H9 (cell line): ENCODE measurements around the gene TNFRSF18. TPM values are rescaled to one million over a fixed set of nuclear protein-coding genes. Genes with fewer than 3 reads are reported as not detected.

Experiments
- DNase-seq: peaks from one replicate; pipeline ENCODE4 v3.0.0-alpha.2; 2017
- H2AFZ ChIP-seq: one replicate; pipeline ENCODE4 v1.6.1; 2013; ENCODE audit warnings: mild to moderate bottlenecking, low read length, control low read depth, moderate library complexity
- H2AK5ac ChIP-seq: 2 replicates; pipeline ENCODE4 v1.6.1; 2013; ENCODE audit warnings: low read length, control low read depth, mixed read lengths; ENCODE audit not compliant: insufficient read length
- H2BK120ac ChIP-seq: one replicate; pipeline ENCODE4 v1.6.1; 2013; ENCODE audit warnings: low read depth, mild to moderate bottlenecking, low read length, control low read depth, inconsistent platforms; ENCODE audit not compliant: poor library complexity, severe bottlenecking
- H2BK12ac ChIP-seq: 2 replicates; pipeline ENCODE4 v1.6.1; 2013; ENCODE audit warnings: low read length, control low read depth, mixed read lengths, low read depth; ENCODE audit not compliant: insufficient read length
- H2BK15ac ChIP-seq: 2 replicates; pipeline ENCODE4 v1.6.1; 2013; ENCODE audit warnings: low read depth, low read length, control low read depth
- H2BK20ac ChIP-seq: one replicate; pipeline ENCODE4 v1.6.1; 2013; ENCODE audit warnings: low read depth, mild to moderate bottlenecking, low read length, control low read depth, inconsistent platforms; ENCODE audit not compliant: poor library complexity, severe bottlenecking
- H2BK5ac ChIP-seq: 2 replicates; pipeline ENCODE4 v1.6.1; 2013; ENCODE audit warnings: low read length, control low read depth, mixed read lengths; ENCODE audit not compliant: insufficient read length
- H3K14ac ChIP-seq: 2 replicates; pipeline ENCODE4 v1.6.1; 2013; ENCODE audit warnings: low read length, control low read depth; ENCODE audit not compliant: insufficient read depth
- H3K18ac ChIP-seq: 2 replicates; pipeline ENCODE4 v1.6.1; 2013; ENCODE audit warnings: low read depth, mild to moderate bottlenecking, mixed read lengths, low read length, control low read depth; ENCODE audit not compliant: insufficient read length
- H3K23ac ChIP-seq: 2 replicates; pipeline ENCODE4 v1.6.1; 2013; ENCODE audit warnings: low read length, control low read depth, mixed read lengths, low read depth; ENCODE audit not compliant: insufficient read length
- H3K23me2 ChIP-seq: 2 replicates; pipeline ENCODE4 v1.6.1; 2013; ENCODE audit warnings: low read depth, mild to moderate bottlenecking, mixed read lengths, low read length, control low read depth; ENCODE audit not compliant: insufficient read length, poor library complexity, severe bottlenecking
- H3K27ac ChIP-seq: 2 replicates; pipeline ENCODE4 v1.5.1; 2013; ENCODE audit warnings: low read length, control low read depth, mixed read lengths, low read depth; ENCODE audit not compliant: insufficient read length
- H3K27me3 ChIP-seq: 2 replicates; pipeline ENCODE4 v1.6.1; 2013; ENCODE audit warnings: low read length, control low read depth, inconsistent platforms; ENCODE audit not compliant: insufficient read depth
- H3K4ac ChIP-seq: 2 replicates; pipeline ENCODE4 v1.6.1; 2013; ENCODE audit warnings: low read depth, mild to moderate bottlenecking, control low read depth, inconsistent platforms, low read length, moderate library complexity
- H3K4me1 ChIP-seq: 2 replicates; pipeline ENCODE4 v1.6.1; 2013; ENCODE audit warnings: low read length, control low read depth, inconsistent platforms; ENCODE audit not compliant: insufficient read depth
- H3K4me2 ChIP-seq: 2 replicates; pipeline ENCODE4 v1.6.1; 2013; ENCODE audit warnings: low read length, control low read depth, mixed read lengths; ENCODE audit not compliant: insufficient read length, insufficient read depth
- H3K56ac ChIP-seq: 2 replicates; pipeline ENCODE4 v1.6.1; 2013; ENCODE audit warnings: low read depth, mild to moderate bottlenecking, mixed read lengths, low read length, control low read depth; ENCODE audit not compliant: insufficient read length
- H3K79me1 ChIP-seq: 2 replicates; pipeline ENCODE4 v1.6.1; 2013; ENCODE audit warnings: low read depth, mild to moderate bottlenecking, moderate library complexity, low read length, control low read depth, inconsistent platforms; ENCODE audit not compliant: insufficient read depth, poor library complexity, severe bottlenecking
- H3K79me2 ChIP-seq: 2 replicates; pipeline ENCODE4 v1.6.1; 2013; ENCODE audit warnings: low read length, control low read depth, inconsistent platforms; ENCODE audit not compliant: insufficient read depth
- H3K9ac ChIP-seq: 2 replicates; pipeline ENCODE4 v1.6.1; 2013; ENCODE audit warnings: low read length, control low read depth, mixed read lengths; ENCODE audit not compliant: insufficient read length; ENCODE audit errors: extremely low read depth
- H3K9me3 ChIP-seq: one replicate; pipeline ENCODE4 v1.6.1; 2013; ENCODE audit warnings: low read depth, low read length, inconsistent platforms; ENCODE audit not compliant: control insufficient read depth
- H3T11ph ChIP-seq: one replicate; pipeline ENCODE4 v1.6.1; 2013; ENCODE audit warnings: mild to moderate bottlenecking, low read length, control low read depth, inconsistent platforms
- H4K20me1 ChIP-seq: one replicate; pipeline ENCODE4 v1.6.1; 2013; ENCODE audit not compliant: control insufficient read depth, insufficient read length, insufficient read depth
- H4K5ac ChIP-seq: 2 replicates; pipeline ENCODE4 v1.6.1; 2013; ENCODE audit warnings: low read depth, mild to moderate bottlenecking, mixed read lengths, low read length, control low read depth; ENCODE audit not compliant: insufficient read length
- H4K8ac ChIP-seq: replicated peaks from 2 replicates; pipeline ENCODE4 v1.6.1; 2013; ENCODE audit warnings: low read length, control low read depth, mixed read lengths, low read depth; ENCODE audit not compliant: insufficient read length
- H4K91ac ChIP-seq: 2 replicates; pipeline ENCODE4 v1.6.1; 2013; ENCODE audit warnings: low read depth, mild to moderate bottlenecking, moderate library complexity, mixed read lengths, low read length, control low read depth; ENCODE audit not compliant: insufficient read length
- H3K27ac Mint-ChIP-seq, 3 experiments: 2 replicates in 2 of 3; 3 replicates in 1 of 3; pipeline ENCODE4 v1.8.0; 2020 to 2021; ENCODE audit warnings: mixed read lengths in 3 of 3, mild to moderate bottlenecking in 1 of 3, moderate library complexity in 1 of 3
- H3K27me3 Mint-ChIP-seq: 2 replicates; pipeline ENCODE4 v1.8.0; 2021; ENCODE audit warnings: low read depth, mild to moderate bottlenecking, moderate library complexity, mixed read lengths
- H3K36me3 Mint-ChIP-seq, 3 experiments: 2 replicates in 2 of 3; 3 replicates in 1 of 3; pipeline ENCODE4 v1.8.0; 2020 to 2021; ENCODE audit warnings: low read depth in 3 of 3, mixed read lengths in 3 of 3; ENCODE audit not compliant: insufficient read depth in 1 of 3
- H3K4me1 Mint-ChIP-seq, 2 experiments: 2 replicates each; pipeline ENCODE4 v1.8.0; 2020; ENCODE audit warnings: mixed read lengths in 2 of 2
- H3K4me3 Mint-ChIP-seq, 2 experiments: 2 replicates in 1 of 2; 3 replicates in 1 of 2; pipeline ENCODE4 v1.8.0; 2020 to 2021; ENCODE audit warnings: mild to moderate bottlenecking in 2 of 2, mixed read lengths in 2 of 2, moderate library complexity in 1 of 2
- H3K9me3 Mint-ChIP-seq, 2 experiments: 2 replicates in 1 of 2; 3 replicates in 1 of 2; pipeline ENCODE4 v1.8.0; 2020; ENCODE audit warnings: mild to moderate bottlenecking in 2 of 2, mixed read lengths in 2 of 2, moderate library complexity in 1 of 2
- CTCF ChIP-seq: fragments of 200-600 bp; sonication (generic); conservative IDR thresholded peaks from 3 replicates; pipeline ENCODE4 v1.8.0; 2021; ENCODE audit warnings: antibody characterized with exemption, mild to moderate bottlenecking
- WGBS: extraction: QIAGEN DNeasy Blood & Tissue Kit; methylation state at CpG from one replicate; pipeline ENCODE4 v1.1.7; 2013; ENCODE audit warnings: missing lambda C conversion rate, low lambda C conversion rate, mixed read lengths; ENCODE audit not compliant: insufficient read length; ENCODE audit errors: extremely low coverage; 5-methylcytosine and 5-hydroxymethylcytosine counted together
- total RNA-seq: library from RNA; stranded (reverse); gene quantifications from 2 replicates; pipeline ENCODE4 v1.2.1, GENCODE V29; 2021

Gene TNFRSF18
- total RNA-seq, 1 experiment from 2014 or later, result 2.0 TPM

DNA sequence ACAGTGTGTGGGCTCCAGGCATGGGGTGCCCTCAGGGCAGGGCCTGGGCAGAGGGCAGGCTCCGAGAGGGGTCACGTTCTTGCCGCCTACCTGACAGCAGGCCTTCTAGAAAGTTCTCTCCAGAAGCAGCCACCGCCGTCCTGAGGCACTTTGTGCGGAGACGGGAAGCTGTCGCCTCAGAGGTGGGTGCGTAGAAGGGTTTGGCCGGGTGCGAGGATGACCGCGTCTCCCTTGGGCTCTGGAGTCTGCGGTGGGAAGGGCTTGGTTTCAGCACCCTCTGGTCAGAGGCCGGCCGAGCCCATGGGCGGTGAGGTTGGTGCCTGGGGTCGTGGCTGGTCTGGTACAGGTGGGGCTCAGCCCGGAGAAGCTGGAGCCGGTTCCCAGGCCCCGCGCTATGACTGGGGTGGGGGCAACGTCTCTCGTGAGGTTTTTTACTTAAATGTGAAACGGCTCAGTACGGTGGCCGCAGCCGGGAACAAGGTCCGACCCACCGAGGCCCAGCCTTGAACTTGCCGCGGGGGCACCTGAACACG, 42.8 kb downstream of the TNFRSF18 start:
- no peak overlapping the region for H3K18ac ChIP-seq
- no peak overlapping the region for H4K5ac ChIP-seq
- H3K9ac ChIP-seq, result no peak overlapping the region
- H2BK120ac ChIP-seq, result no peak overlapping the region
- no peak overlapping the region for H2AFZ ChIP-seq
- no peak overlapping the region for H2BK12ac ChIP-seq
- no peak overlapping the region for H2BK15ac ChIP-seq
- no peak overlapping the region for H4K8ac ChIP-seq
- Mint-ChIP-seq H3K4me3 (peak overlapping the region; percentile 39 to 74; a peak in 3 of 5 replicates), H3K4me1 (peaks cover 15 to 28% of the 10 kb centered on the region in 2 experiments), H3K9me3 (no peaks in the 10 kb centered on the region), H3K27me3 (peaks cover 3% of the 10 kb centered on the region), H3K27ac (peak overlapping the region in 2 of 3 experiments; percentile 61 to 79; a peak in 3 of 7 replicates), H3K36me3 (peaks cover 0 to 3% (median 0%) of the 10 kb centered on the region in 3 experiments; a peak in 3 of 7 replicates)
- no peak overlapping the region for H3T11ph ChIP-seq
- no peaks in the 10 kb centered on the region for H3K79me1 ChIP-seq
- H3K4me1 ChIP-seq, result no peaks in the 10 kb centered on the region
- no peak overlapping the region for H3K27ac ChIP-seq
- no CpG with 5 or more reads among the region's 33 CpGs for WGBS
- H3K23ac ChIP-seq, result no peak overlapping the region
- no peaks in the 10 kb centered on the region for H3K9me3 ChIP-seq
- TF ChIP-seq CTCF, result no peak
- peaks cover 3% of the 10 kb centered on the region for H3K23me2 ChIP-seq
- no peak overlapping the region for H3K4ac ChIP-seq
- H3K27me3 ChIP-seq, result no peaks in the 10 kb centered on the region
- H3K4me2 ChIP-seq, result no peak overlapping the region
- no peak overlapping the region for H4K91ac ChIP-seq
- H2BK5ac ChIP-seq, result no peak overlapping the region
- no peaks in the 10 kb centered on the region for H3K79me2 ChIP-seq
- no peak overlapping the region for H2AK5ac ChIP-seq
- no peak for DNase-seq
- H4K20me1 ChIP-seq, result no peaks in the 10 kb centered on the region
- no peak overlapping the region for H2BK20ac ChIP-seq
- H3K56ac ChIP-seq, result no peak overlapping the region
- peak overlapping the region; percentile 78 for H3K14ac ChIP-seq
